ENCODE measurements around the gene PLXNA4. TPM values are rescaled to one million over a fixed set of nuclear protein-coding genes. Genes with fewer than 3 reads are reported as not detected.

The PLXNA4 gene
- total and polyA plus RNA-seq, 4 donors: 0.04 to 1.1 (median 0.41) TPM

DNA sequence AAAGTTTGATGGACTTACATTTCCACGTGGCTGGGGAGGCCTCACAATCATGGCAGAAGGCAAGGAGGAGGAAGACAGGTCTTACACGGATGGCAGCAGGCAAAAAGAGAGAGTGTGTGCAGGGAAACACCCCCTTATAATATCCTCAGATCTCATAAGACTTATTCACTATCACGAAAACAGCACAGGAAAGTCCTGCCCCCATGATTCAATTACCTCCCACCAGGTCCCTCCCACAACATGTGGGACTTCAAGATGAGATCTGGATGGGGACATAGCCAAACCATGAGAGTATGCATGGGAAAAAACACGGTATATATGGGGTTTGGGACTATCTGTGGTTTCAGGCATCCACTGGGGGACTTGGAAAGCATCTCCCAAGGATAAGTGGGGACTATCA lies 78.0 kb downstream of the PLXNA4 start:
- WGBS: 66% methylated on average over 4 of the region's 4 CpGs
- DNase-seq (ENCODE audit: low spot score): no peak

GRCh38 chr7:132497098-132497497 lies 79.2 kb downstream of the PLXNA4 start:
- Histone ChIP-seq H3K36me3 (ENCODE audit: control insufficient read depth in 4 of 4, insufficient read depth in 3 of 4, low read depth in 1 of 4, low read length in 3 of 4) (no peaks in the 10 kb centered on the region), H3K27ac (ENCODE audit: low read depth in 1 of 2, low read length in 2 of 2) (no peak overlapping the region), H3K9ac (ENCODE audit: low read depth in 1 of 2, low read length in 2 of 2) (no peak overlapping the region), H3K27me3 (ENCODE audit: control insufficient read depth in 4 of 4, insufficient read depth in 4 of 4, low read length in 3 of 4) (no peaks in the 10 kb centered on the region), H3K4me3 (ENCODE audit: low read depth in 1 of 3, low read length in 3 of 3) (no peak overlapping the region), H3K9me3 (ENCODE audit: control insufficient read depth in 4 of 4, low read length in 3 of 4) (no peaks in the 10 kb centered on the region), H3K4me1 (ENCODE audit: control insufficient read depth in 4 of 4, insufficient read depth in 4 of 4, low read length in 3 of 4) (no peaks in the 10 kb centered on the region)
- DNase-seq (ENCODE audit: low spot score): no peak
- 82% methylated on average over 5 of the region's 5 CpGs for WGBS
- TF ChIP-seq RAD21 (IDR thresholded peaks at IDR 0.05): no peak
- TF ChIP-seq, protein P1, sequence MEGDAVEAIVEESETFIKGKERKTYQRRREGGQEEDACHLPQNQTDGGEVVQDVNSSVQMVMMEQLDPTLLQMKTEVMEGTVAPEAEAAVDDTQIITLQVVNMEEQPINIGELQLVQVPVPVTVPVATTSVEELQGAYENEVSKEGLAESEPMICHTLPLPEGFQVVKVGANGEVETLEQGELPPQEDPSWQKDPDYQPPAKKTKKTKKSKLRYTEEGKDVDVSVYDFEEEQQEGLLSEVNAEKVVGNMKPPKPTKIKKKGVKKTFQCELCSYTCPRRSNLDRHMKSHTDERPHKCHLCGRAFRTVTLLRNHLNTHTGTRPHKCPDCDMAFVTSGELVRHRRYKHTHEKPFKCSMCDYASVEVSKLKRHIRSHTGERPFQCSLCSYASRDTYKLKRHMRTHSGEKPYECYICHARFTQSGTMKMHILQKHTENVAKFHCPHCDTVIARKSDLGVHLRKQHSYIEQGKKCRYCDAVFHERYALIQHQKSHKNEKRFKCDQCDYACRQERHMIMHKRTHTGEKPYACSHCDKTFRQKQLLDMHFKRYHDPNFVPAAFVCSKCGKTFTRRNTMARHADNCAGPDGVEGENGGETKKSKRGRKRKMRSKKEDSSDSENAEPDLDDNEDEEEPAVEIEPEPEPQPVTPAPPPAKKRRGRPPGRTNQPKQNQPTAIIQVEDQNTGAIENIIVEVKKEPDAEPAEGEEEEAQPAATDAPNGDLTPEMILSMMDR (IDR thresholded peaks at IDR 0.05; ENCODE audit: low read depth, low read length, missing input control): no peak
- no peak for TF ChIP-seq RXRA (IDR thresholded peaks at IDR 0.05)
- no peak for TF ChIP-seq HNF4A (conservative IDR thresholded peaks at IDR 0.05)
- no peak for TF ChIP-seq GABPA (IDR thresholded peaks at IDR 0.05 in 1 of 2, conservative IDR thresholded peaks at IDR 0.05 in 1 of 2)

More for the DNA sequence above, 78.0 kb downstream of the PLXNA4 start:
- no peak overlapping the region for H3K4me3 ChIP-seq (ENCODE audit: low read depth in 1 of 3, low read length in 3 of 3)
- H3K27ac ChIP-seq (ENCODE audit: low read depth in 1 of 2, low read length in 2 of 2): no peak overlapping the region
- H3K27me3 ChIP-seq (ENCODE audit: control insufficient read depth in 4 of 4, insufficient read depth in 4 of 4, low read length in 3 of 4): no peaks in the 10 kb centered on the region
- no peaks in the 10 kb centered on the region for H3K9me3 ChIP-seq (ENCODE audit: control insufficient read depth in 4 of 4, low read length in 3 of 4)
- no peaks in the 10 kb centered on the region for H3K36me3 ChIP-seq (ENCODE audit: control insufficient read depth in 4 of 4, insufficient read depth in 3 of 4, low read depth in 1 of 4, low read length in 3 of 4)
- TF ChIP-seq HNF4G (IDR thresholded peaks at IDR 0.05) (no peak), YY1 (IDR thresholded peaks at IDR 0.05) (no peak), FOXA2 (IDR thresholded peaks at IDR 0.05) (no peak), MAX (IDR thresholded peaks at IDR 0.05) (no peak), RAD21 (IDR thresholded peaks at IDR 0.05) (no peak)
- TF ChIP-seq, protein P1 (IDR thresholded peaks at IDR 0.05; ENCODE audit: low read depth, low read length, missing input control): no peak
- TF ChIP-seq, protein P2, sequence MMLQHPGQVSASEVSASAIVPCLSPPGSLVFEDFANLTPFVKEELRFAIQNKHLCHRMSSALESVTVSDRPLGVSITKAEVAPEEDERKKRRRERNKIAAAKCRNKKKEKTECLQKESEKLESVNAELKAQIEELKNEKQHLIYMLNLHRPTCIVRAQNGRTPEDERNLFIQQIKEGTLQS (IDR thresholded peaks at IDR 0.05): no peak
- TF ChIP-seq, protein P3, sequence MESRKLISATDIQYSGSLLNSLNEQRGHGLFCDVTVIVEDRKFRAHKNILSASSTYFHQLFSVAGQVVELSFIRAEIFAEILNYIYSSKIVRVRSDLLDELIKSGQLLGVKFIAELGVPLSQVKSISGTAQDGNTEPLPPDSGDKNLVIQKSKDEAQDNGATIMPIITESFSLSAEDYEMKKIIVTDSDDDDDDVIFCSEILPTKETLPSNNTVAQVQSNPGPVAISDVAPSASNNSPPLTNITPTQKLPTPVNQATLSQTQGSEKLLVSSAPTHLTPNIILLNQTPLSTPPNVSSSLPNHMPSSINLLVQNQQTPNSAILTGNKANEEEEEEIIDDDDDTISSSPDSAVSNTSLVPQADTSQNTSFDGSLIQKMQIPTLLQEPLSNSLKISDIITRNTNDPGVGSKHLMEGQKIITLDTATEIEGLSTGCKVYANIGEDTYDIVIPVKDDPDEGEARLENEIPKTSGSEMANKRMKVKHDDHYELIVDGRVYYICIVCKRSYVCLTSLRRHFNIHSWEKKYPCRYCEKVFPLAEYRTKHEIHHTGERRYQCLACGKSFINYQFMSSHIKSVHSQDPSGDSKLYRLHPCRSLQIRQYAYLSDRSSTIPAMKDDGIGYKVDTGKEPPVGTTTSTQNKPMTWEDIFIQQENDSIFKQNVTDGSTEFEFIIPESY (IDR thresholded peaks at IDR 0.05): no peak
- no peak overlapping the region for H3K9ac ChIP-seq (ENCODE audit: low read depth in 1 of 2, low read length in 2 of 2)
- H3K4me1 ChIP-seq (ENCODE audit: control insufficient read depth in 4 of 4, insufficient read depth in 4 of 4, low read length in 3 of 4): no peaks in the 10 kb centered on the region
